ENCODE measurements around the gene CYP19A1. TPM values are rescaled to one million over a fixed set of nuclear protein-coding genes. Genes with fewer than 3 reads are reported as not detected.

CYP19A1 gene
- total and polyA plus RNA-seq, 9 of the 15 experiments (the other 6 are each of a cell fraction or from before 2014, with no cell fraction given) = 0.16 to 0.63 (median 0.47) TPM; not detected in 3

DNA sequence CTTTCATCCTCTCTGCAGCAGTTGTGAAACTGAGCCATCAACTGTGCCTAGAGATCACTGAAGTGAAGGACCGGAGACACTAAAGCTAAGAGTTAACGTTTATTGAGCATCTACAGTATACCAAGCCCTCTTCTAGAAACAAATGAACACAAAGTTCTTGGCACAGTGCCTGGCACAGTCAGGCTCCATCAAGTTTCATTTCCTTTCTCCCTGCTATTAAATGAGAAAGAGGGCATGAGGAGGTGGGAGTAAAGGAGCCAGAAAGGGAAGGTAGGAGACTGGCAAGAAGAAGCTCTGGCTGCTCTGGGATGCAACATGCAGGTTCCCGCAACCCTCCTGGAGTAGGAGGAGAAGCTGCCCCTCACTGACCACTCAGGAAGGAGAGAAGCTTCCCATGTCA is 30.6 kb downstream of the CYP19A1 start:
- Histone ChIP-seq H3K79me2 (ENCODE audit: control insufficient read depth, insufficient read depth, low read length) (no peaks in the 10 kb centered on the region), H3K27me3 (ENCODE audit: control insufficient read depth in 2 of 2, insufficient read depth in 2 of 2, low read length in 2 of 2) (peaks cover 0 to 19% of the 10 kb centered on the region in 2 experiments; a peak in 3 of 5 replicates), H3K9me3 (replicated peaks; ENCODE audit: control insufficient read depth, insufficient read depth, low read depth, low read length) (no peaks in the 10 kb centered on the region), H3K36me3 (ENCODE audit: control insufficient read depth, insufficient read depth, low read length) (no peaks in the 10 kb centered on the region), H4K20me1 (replicated peaks; ENCODE audit: control insufficient read depth, insufficient read depth, low read length) (no peaks in the 10 kb centered on the region), H3K4me3 (no peak overlapping the region), H3K4me1 (replicated peaks in 1 of 2; ENCODE audit: control insufficient read depth in 2 of 2, insufficient read depth in 2 of 2, low read length in 2 of 2) (no peaks in the 10 kb centered on the region), H3K9me1 (ENCODE audit: control insufficient read depth, insufficient read depth, low read length) (no peaks in the 10 kb centered on the region), H3K9ac (ENCODE audit: insufficient read depth in 1 of 2, low read depth in 2 of 2, low read length in 2 of 2) (no peak overlapping the region), H2AFZ (ENCODE audit: low read depth, low read length) (no peak overlapping the region), H3K27ac (ENCODE audit: extremely low read depth, low read depth, low read length) (no peak overlapping the region), H3K4me2 (ENCODE audit: insufficient read depth, low read length) (no peak overlapping the region)
- BruUV-seq (replicated peaks) = no TSS peak
- no peak for DNase-seq (ENCODE audit: extremely low read depth in 1 of 4, low spot score in 3 of 4)
- FAIRE-seq = no peak
- in situ Hi-C loops (cut with MboI) (no loop called here), intact Hi-C loops (cut with micrococcal nuclease) (no loop called here)
- no peak for TF ChIP-seq RAD21 (CRISPR knock-in tag; conservative IDR thresholded peaks at IDR 0.05 in 1 of 2, IDR thresholded peaks at IDR 0.05 in 1 of 2)
- TF ChIP-seq TAF15 (IDR thresholded peaks at IDR 0.05; ENCODE audit: low read depth, low read length) = no peak
- TF ChIP-seq, protein P1, sequence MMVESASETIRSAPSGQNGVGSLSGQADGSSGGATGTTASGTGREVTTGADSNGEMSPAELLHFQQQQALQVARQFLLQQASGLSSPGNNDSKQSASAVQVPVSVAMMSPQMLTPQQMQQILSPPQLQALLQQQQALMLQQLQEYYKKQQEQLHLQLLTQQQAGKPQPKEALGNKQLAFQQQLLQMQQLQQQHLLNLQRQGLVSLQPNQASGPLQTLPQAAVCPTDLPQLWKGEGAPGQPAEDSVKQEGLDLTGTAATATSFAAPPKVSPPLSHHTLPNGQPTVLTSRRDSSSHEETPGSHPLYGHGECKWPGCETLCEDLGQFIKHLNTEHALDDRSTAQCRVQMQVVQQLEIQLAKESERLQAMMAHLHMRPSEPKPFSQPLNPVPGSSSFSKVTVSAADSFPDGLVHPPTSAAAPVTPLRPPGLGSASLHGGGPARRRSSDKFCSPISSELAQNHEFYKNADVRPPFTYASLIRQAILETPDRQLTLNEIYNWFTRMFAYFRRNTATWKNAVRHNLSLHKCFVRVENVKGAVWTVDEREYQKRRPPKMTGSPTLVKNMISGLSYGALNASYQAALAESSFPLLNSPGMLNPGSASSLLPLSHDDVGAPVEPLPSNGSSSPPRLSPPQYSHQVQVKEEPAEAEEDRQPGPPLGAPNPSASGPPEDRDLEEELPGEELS (CRISPR knock-in tag; IDR thresholded peaks at IDR 0.05; ENCODE audit: borderline replicate concordance) = no peak
- no peak for TF ChIP-seq L3MBTL2 (IDR thresholded peaks at IDR 0.05)
- TF ChIP-seq GTF2F1 (IDR thresholded peaks at IDR 0.05; ENCODE audit: low read depth, low read length) = no peak
- no peak for TF ChIP-seq PYGO2 (tag; IDR thresholded peaks at IDR 0.05)
- no peak for TF ChIP-seq SMC3 (conservative IDR thresholded peaks at IDR 0.05; ENCODE audit: insufficient read depth, low read depth, low read length)
- TF ChIP-seq, protein P2, sequence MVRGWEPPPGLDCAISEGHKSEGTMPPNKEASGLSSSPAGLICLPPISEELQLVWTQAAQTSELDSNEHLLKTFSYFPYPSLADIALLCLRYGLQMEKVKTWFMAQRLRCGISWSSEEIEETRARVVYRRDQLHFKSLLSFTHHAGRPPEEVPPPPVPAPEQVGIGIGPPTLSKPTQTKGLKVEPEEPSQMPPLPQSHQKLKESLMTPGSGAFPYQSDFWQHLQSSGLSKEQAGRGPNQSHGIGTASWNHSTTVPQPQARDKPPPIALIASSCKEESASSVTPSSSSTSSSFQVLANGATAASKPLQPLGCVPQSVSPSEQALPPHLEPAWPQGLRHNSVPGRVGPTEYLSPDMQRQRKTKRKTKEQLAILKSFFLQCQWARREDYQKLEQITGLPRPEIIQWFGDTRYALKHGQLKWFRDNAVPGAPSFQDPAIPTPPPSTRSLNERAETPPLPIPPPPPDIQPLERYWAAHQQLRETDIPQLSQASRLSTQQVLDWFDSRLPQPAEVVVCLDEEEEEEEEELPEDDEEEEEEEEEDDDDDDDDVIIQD (CRISPR knock-in tag; IDR thresholded peaks at IDR 0.05) = no peak
- TF ChIP-seq, protein P3, sequence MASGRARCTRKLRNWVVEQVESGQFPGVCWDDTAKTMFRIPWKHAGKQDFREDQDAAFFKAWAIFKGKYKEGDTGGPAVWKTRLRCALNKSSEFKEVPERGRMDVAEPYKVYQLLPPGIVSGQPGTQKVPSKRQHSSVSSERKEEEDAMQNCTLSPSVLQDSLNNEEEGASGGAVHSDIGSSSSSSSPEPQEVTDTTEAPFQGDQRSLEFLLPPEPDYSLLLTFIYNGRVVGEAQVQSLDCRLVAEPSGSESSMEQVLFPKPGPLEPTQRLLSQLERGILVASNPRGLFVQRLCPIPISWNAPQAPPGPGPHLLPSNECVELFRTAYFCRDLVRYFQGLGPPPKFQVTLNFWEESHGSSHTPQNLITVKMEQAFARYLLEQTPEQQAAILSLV (tag; IDR thresholded peaks at IDR 0.05) = no peak
- no peak for TF ChIP-seq ZNF224 (CRISPR knock-in tag; IDR thresholded peaks at IDR 0.05)
- TF ChIP-seq, protein P4, sequence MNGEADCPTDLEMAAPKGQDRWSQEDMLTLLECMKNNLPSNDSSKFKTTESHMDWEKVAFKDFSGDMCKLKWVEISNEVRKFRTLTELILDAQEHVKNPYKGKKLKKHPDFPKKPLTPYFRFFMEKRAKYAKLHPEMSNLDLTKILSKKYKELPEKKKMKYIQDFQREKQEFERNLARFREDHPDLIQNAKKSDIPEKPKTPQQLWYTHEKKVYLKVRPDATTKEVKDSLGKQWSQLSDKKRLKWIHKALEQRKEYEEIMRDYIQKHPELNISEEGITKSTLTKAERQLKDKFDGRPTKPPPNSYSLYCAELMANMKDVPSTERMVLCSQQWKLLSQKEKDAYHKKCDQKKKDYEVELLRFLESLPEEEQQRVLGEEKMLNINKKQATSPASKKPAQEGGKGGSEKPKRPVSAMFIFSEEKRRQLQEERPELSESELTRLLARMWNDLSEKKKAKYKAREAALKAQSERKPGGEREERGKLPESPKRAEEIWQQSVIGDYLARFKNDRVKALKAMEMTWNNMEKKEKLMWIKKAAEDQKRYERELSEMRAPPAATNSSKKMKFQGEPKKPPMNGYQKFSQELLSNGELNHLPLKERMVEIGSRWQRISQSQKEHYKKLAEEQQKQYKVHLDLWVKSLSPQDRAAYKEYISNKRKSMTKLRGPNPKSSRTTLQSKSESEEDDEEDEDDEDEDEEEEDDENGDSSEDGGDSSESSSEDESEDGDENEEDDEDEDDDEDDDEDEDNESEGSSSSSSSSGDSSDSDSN (IDR thresholded peaks at IDR 0.05; ENCODE audit: borderline replicate concordance in 1 of 2, low read depth in 2 of 2, low read length in 2 of 2) = no peak
- CTCF ChIA-PET (ENCODE audit: low intra/inter-chr PET ratio) = no interaction called here
- WGBS (ENCODE audit: insufficient coverage, low coverage, missing lambda C conversion rate) = 0% methylated on average over 3 of the region's 3 CpGs
- no peak for ATAC-seq
- POLR2A ChIA-PET = no interaction called here

All from K562 (cell line).